Fibroblast of lung (primary cell): ENCODE results near the gene IPO8.

Experiments
- CTCF ChIP-seq, 2 donors: IDR thresholded peaks in 1 of 2; conservative IDR thresholded peaks in 1 of 2; 1 replicate in 1 of 2; 2 replicates in 1 of 2; pipeline ENCODE4 v1.5.1; 2011 to 2012; ENCODE audit warnings: low read length in 2 of 2, control low read depth in 1 of 2, inconsistent platforms in 1 of 2, low read depth in 1 of 2, mild to moderate bottlenecking in 1 of 2
- EZH2 ChIP-seq: IDR thresholded peaks from 2 replicates; pipeline ENCODE4 v1.5.1; 2012; ENCODE audit warnings: low read length, control low read depth, mild to moderate bottlenecking; ENCODE audit errors: missing control alignments

GRCh38 chr12:30679241-30679640 is 16.4 kb downstream of the IPO8 start:
- no peak for TF ChIP-seq CTCF (conservative IDR thresholded peaks at IDR 0.05 in 1 of 2, IDR thresholded peaks at IDR 0.05 in 1 of 2; ENCODE audit: low read depth in 1 of 2, low read length in 2 of 2)
- no peak for TF ChIP-seq EZH2
